ENCODE measurements around the gene EGR1. TPM values are rescaled to one million over a fixed set of nuclear protein-coding genes. Genes with fewer than 3 reads are reported as not detected.

Gene EGR1
- total RNA-seq, 1 donor = 6.3 TPM

GRCh38 chr5:138439477-138440158 lies 25.7 kb upstream of the EGR1 start:
- no peak for TF ChIP-seq CTCF (IDR thresholded peaks at IDR 0.05; ENCODE audit: insufficient read depth, low read length)
- peak overlapping the region; percentile 52 for H3K4me3 ChIP-seq (ENCODE audit: low read depth, low read length)
- no peak for DNase-seq (ENCODE audit: low read depth)

- no peak overlapping the region for H3K4me3 ChIP-seq (ENCODE audit: low read depth, low read length)
- no peak for TF ChIP-seq CTCF (IDR thresholded peaks at IDR 0.05; ENCODE audit: insufficient read depth, low read length)
- no peak for DNase-seq (ENCODE audit: low read depth)
Observed at GRCh38 chr5:138440159-138441073, 24.9 kb upstream of the EGR1 start.

DNA sequence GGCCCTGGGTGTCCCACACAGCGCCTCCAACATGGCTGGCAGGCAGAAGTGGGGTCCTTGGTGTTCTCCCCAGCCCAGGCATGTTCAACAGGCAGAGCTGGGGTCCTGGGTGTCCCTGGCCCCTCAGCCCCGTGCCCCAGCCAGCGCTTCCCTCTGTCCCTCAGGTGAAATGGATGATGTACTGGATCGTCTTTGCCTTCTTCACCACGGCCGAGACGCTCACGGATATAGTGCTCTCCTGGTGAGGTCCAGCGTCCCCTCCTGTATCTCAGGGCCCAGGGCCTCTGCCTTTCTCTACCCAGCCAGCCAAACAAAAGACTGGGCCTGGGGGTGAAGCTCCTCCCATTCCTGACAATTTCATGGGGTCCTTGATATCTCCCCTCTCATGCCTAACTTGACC lies 24.1 kb upstream of the EGR1 start:
- no peak for TF ChIP-seq CTCF (IDR thresholded peaks at IDR 0.05; ENCODE audit: insufficient read depth, low read length)
- no peak overlapping the region for H3K4me3 ChIP-seq (ENCODE audit: low read depth, low read length)
- DNase-seq (ENCODE audit: low read depth) = no peak

DNA sequence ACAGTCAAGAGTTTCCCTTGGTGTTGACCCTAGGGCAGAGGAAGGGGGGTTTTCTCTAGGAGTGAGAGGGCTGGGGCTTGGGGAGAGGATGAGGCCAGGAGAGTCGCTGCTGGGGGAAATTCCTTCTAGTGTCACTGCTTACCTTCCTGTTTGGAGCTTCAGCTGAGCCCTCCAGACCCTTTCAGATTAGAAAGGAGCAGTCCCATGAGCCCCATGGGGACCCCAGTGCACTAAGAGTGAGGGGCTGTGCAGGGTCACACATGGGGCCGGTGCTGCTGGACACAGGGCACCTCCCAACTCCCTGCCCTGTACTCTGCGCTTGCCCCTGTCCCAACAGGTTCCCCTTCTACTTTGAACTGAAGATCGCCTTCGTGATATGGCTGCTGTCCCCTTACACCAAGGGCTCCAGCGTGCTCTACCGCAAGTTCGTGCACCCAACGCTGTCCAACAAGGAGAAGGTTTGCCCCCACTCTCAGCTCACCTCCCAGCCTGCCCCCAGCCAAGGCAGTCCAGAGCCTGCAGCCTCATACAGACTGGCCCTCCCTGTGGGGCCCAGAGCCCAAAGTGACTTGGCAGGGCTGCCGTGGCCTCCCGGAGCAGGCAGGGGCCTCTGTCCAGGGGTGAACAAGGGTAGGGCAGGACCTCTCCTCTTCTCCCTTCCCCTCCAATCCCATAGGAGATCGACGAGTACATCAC lies 21.1 kb upstream of the EGR1 start:
- H3K4me3 ChIP-seq (ENCODE audit: low read depth, low read length) = no peak overlapping the region
- no peak for TF ChIP-seq CTCF (IDR thresholded peaks at IDR 0.05; ENCODE audit: insufficient read depth, low read length)
- DNase-seq (ENCODE audit: low read depth) = no peak

- H3K4me3 ChIP-seq (ENCODE audit: low read depth, low read length) = no peak overlapping the region
- no peak for TF ChIP-seq CTCF (IDR thresholded peaks at IDR 0.05; ENCODE audit: insufficient read depth, low read length)
- no peak for DNase-seq (ENCODE audit: low read depth)
Observed at GRCh38 chr5:138444774-138445546, 20.3 kb upstream of the EGR1 start.

Data from fibroblast of the aortic adventitia (primary cell).